Measurements from ENCODE around the gene TSPAN17. TPM values are rescaled to one million over a fixed set of nuclear protein-coding genes. Genes with fewer than 3 reads are reported as not detected.

The TSPAN17 gene
- polyA plus RNA-seq, 3 donors, result 22.2 to 27.7 (median 24.1) TPM

DNA sequence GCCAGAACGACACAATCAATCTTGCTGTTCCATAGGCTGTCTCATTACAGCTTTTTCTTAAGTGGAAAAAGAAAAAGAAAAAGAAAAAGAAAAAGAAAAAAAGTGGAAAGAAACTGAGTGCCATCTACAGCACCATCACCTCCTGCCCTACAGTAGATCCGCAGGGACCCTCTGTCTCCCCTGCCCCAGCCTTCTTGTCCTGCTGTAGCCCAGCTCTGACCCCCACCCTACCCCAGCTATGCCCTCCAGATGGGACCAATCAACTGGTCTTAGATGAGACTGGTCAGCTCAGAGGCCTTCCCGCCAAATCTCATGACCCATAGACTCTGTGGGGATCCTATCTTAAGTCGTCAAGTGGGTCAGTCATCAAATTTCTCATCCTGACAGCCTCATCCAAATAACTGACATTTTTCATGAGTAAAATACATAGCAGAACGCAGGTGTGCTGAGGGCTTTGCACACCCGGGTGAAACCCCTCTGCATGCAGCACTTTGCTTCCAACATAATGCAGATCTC lies 34.8 kb downstream of the TSPAN17 start:
- Mint-ChIP-seq H3K36me3 (no peaks in the 10 kb centered on the region), H3K27me3 (ENCODE audit: low read depth in 3 of 3) (peaks cover 66 to 83% (median 69%) of the 10 kb centered on the region in 3 donors), H3K27ac (peak overlapping the region in 1 of 7 donors; percentile 12), H3K4me3 (peak overlapping the region in 1 of 2 donors; percentile 72), H3K9me3 (peaks cover 5 to 17% (median 13%) of the 10 kb centered on the region in 7 donors), H3K4me1 (no peaks in the 10 kb centered on the region)
- Histone ChIP-seq H3K4me2 (replicated peaks; ENCODE audit: extremely low read depth, low read length, poor library complexity, severe bottlenecking) (no peak overlapping the region), H3K79me2 (ENCODE audit: insufficient read depth, low read length) (no peaks in the 10 kb centered on the region), H3K9me3 (replicated peaks in 1 of 2; ENCODE audit: control insufficient read depth in 1 of 2, insufficient read depth in 1 of 2, low read length in 2 of 2) (peaks cover under 1 to 4% of the 10 kb centered on the region in 2 donors), H3K36me3 (replicated peaks in 1 of 2; ENCODE audit: control insufficient read depth in 1 of 2, insufficient read depth in 2 of 2, low read length in 2 of 2) (no peaks in the 10 kb centered on the region), H3K27me3 (ENCODE audit: control insufficient read depth in 2 of 2, insufficient read depth in 2 of 2, low read length in 2 of 2) (peaks cover 13 to 63% of the 10 kb centered on the region in 2 donors), H3K4me3 (replicated peaks in 1 of 3; ENCODE audit: low read depth in 2 of 3, low read length in 3 of 3) (no peak overlapping the region), H3K27ac (ENCODE audit: low read depth in 1 of 2, low read length in 2 of 2) (no peak overlapping the region), H4K20me1 (ENCODE audit: insufficient read depth, low read length) (no peaks in the 10 kb centered on the region), H3K9ac (ENCODE audit: insufficient read depth, low read length, poor library complexity, severe bottlenecking) (no peak overlapping the region), H3K4me1 (ENCODE audit: control insufficient read depth in 1 of 2, insufficient read depth in 2 of 2, low read length in 2 of 2) (no peaks in the 10 kb centered on the region), H2AFZ (ENCODE audit: insufficient read depth, low read depth, low read length, poor library complexity, severe bottlenecking) (no peak overlapping the region)
- 69% methylated on average over 3 of the region's 6 CpGs for WGBS (ENCODE audit: insufficient coverage)
- TF ChIP-seq, protein P1, sequence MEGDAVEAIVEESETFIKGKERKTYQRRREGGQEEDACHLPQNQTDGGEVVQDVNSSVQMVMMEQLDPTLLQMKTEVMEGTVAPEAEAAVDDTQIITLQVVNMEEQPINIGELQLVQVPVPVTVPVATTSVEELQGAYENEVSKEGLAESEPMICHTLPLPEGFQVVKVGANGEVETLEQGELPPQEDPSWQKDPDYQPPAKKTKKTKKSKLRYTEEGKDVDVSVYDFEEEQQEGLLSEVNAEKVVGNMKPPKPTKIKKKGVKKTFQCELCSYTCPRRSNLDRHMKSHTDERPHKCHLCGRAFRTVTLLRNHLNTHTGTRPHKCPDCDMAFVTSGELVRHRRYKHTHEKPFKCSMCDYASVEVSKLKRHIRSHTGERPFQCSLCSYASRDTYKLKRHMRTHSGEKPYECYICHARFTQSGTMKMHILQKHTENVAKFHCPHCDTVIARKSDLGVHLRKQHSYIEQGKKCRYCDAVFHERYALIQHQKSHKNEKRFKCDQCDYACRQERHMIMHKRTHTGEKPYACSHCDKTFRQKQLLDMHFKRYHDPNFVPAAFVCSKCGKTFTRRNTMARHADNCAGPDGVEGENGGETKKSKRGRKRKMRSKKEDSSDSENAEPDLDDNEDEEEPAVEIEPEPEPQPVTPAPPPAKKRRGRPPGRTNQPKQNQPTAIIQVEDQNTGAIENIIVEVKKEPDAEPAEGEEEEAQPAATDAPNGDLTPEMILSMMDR (IDR thresholded peaks at IDR 0.05), result no peak
- intact Hi-C loops (cut with micrococcal nuclease), result loop anchor here in 1 of 2 donors (10.0 kb wide), 1 partner anchor 373 kb away; no protein-coding TSS in a partner anchor
- DNase-seq, result no peak

DNA sequence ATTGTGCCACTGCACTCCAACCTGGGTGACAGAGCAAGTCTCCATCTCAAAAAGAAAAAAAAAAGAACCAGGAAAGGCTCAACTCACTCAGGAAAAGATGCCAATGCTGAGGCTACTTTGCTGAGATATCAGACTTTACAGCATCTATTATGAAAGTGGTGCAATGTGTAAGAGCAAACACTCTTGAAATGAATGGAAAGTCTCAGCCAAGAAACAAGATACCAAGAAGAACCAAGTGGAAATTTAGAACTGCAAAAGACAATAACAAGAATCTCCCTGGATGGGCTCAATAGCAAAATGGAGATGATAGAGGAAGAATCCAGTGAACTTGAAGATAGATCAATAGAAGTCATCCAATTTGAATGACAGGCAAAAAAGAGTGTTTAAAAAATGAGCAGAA lies 37.7 kb downstream of the TSPAN17 start:
- no peak overlapping the region for H3K4me3 ChIP-seq (replicated peaks in 1 of 3; ENCODE audit: low read depth in 2 of 3, low read length in 3 of 3)
- no peak overlapping the region for H3K4me2 ChIP-seq (replicated peaks; ENCODE audit: extremely low read depth, low read length, poor library complexity, severe bottlenecking)
- Mint-ChIP-seq H3K36me3 (no peaks in the 10 kb centered on the region), H3K27me3 (ENCODE audit: low read depth in 3 of 3) (peaks cover 50 to 61% (median 51%) of the 10 kb centered on the region in 3 donors), H3K4me1 (no peaks in the 10 kb centered on the region), H3K4me3 (no peak overlapping the region), H3K9me3 (peaks cover 5 to 26% (median 22%) of the 10 kb centered on the region in 7 donors), H3K27ac (no peak overlapping the region)
- H3K4me1 ChIP-seq (ENCODE audit: control insufficient read depth in 1 of 2, insufficient read depth in 2 of 2, low read length in 2 of 2), result no peaks in the 10 kb centered on the region
- TF ChIP-seq, protein P1 (IDR thresholded peaks at IDR 0.05), result no peak
- no peak for DNase-seq
- H3K9ac ChIP-seq (ENCODE audit: insufficient read depth, low read length, poor library complexity, severe bottlenecking), result no peak overlapping the region
- peaks cover 0 to 15% of the 10 kb centered on the region in 2 donors for H3K9me3 ChIP-seq (replicated peaks in 1 of 2; ENCODE audit: control insufficient read depth in 1 of 2, insufficient read depth in 1 of 2, low read length in 2 of 2)
- H2AFZ ChIP-seq (ENCODE audit: insufficient read depth, low read depth, low read length, poor library complexity, severe bottlenecking), result no peak overlapping the region
- no peak overlapping the region for H3K27ac ChIP-seq (ENCODE audit: low read depth in 1 of 2, low read length in 2 of 2)
- H3K36me3 ChIP-seq (replicated peaks in 1 of 2; ENCODE audit: control insufficient read depth in 1 of 2, insufficient read depth in 2 of 2, low read length in 2 of 2), result no peaks in the 10 kb centered on the region
- intact Hi-C loops (cut with micrococcal nuclease), result loop anchor here in 1 of 2 donors (10.0 kb wide), 1 partner anchor 370 kb away; no protein-coding TSS in a partner anchor
- H3K79me2 ChIP-seq (ENCODE audit: insufficient read depth, low read length), result no peaks in the 10 kb centered on the region
- H4K20me1 ChIP-seq (ENCODE audit: insufficient read depth, low read length), result no peaks in the 10 kb centered on the region
- H3K27me3 ChIP-seq (ENCODE audit: control insufficient read depth in 2 of 2, insufficient read depth in 2 of 2, low read length in 2 of 2), result peaks cover 10 to 46% of the 10 kb centered on the region in 2 donors

Measured in CD14-positive monocyte (primary cell).